Middle frontal gyrus (tissue), 1 donor: ENCODE data around the gene NAT8L.

Experiments
- DNase-seq: peaks from one replicate; pipeline ENCODE4 v3.0.0-alpha.2; 2015; ENCODE audit warnings: low spot score; ENCODE audit errors: extremely low spot score

NAT8L gene

GRCh38 chr4:2063557-2064275, 4.6 kb downstream of the NAT8L start:
- DNase-seq: no peak

GRCh38 chr4:2064276-2064991, 5.3 kb downstream of the NAT8L start:
- DNase-seq: no peak

GRCh38 chr4:2065106-2065930, 6.2 kb downstream of the NAT8L start:
- DNase-seq: no peak

GRCh38 chr4:2066011-2066551, 7.0 kb downstream of the NAT8L start:
- no peak for DNase-seq

GRCh38 chr4:2066571-2067445, 7.7 kb downstream of the NAT8L start:
- no peak for DNase-seq

GRCh38 chr4:2067446-2068197, 8.5 kb downstream of the NAT8L start:
- DNase-seq: peak; percentile 6

- DNase-seq: no peak
These were observed 9.0 kb downstream of the NAT8L start for GRCh38 chr4:2068198-2068470.

- DNase-seq: no peak
These were observed 9.4 kb downstream of the NAT8L start for GRCh38 chr4:2068566-2068965.

- no peak for DNase-seq
These were observed 10.2 kb downstream of the NAT8L start for GRCh38 chr4:2069161-2069971.

- DNase-seq: no peak
These were observed 10.9 kb downstream of the NAT8L start for GRCh38 chr4:2069986-2070385.

GRCh38 chr4:2070421-2071251, 11.5 kb downstream of the NAT8L start:
- DNase-seq: no peak

- DNase-seq: no peak
These were observed 12.3 kb downstream of the NAT8L start for GRCh38 chr4:2071252-2071911.

GRCh38 chr4:2071912-2072867, 13.1 kb downstream of the NAT8L start:
- DNase-seq: no peak

GRCh38 chr4:2072971-2073807, 14.1 kb downstream of the NAT8L start:
- no peak for DNase-seq

- DNase-seq: peak; percentile 18
These were observed 14.8 kb downstream of the NAT8L start for GRCh38 chr4:2073808-2074481.
